ENCODE measurements around the gene JDP2. TPM values are rescaled to one million over a fixed set of nuclear protein-coding genes. Genes with fewer than 3 reads are reported as not detected.
"Not testable (repeated sequence)": the region's sequence is repeated elsewhere in the genome, so short reads cannot be mapped to it uniquely, and the experiment has no call there.

JDP2 gene
- polyA plus RNA-seq, 1 donor: 17.0 TPM

- no peak for DNase-seq
These were observed 27.2 kb downstream of the JDP2 start for GRCh38 chr14:75454963-75455546.

- no peak for DNase-seq
These were observed 28.5 kb downstream of the JDP2 start for GRCh38 chr14:75456069-75456996.

- DNase-seq: no peak
These were observed 29.1 kb downstream of the JDP2 start for GRCh38 chr14:75456997-75457335.

GRCh38 chr14:75457648-75458165 is 29.9 kb downstream of the JDP2 start:
- DNase-seq: no peak

- DNase-seq: no peak
These were observed 30.5 kb downstream of the JDP2 start for GRCh38 chr14:75458305-75458704.

GRCh38 chr14:75459099-75459741 is 31.4 kb downstream of the JDP2 start:
- no peak for DNase-seq

GRCh38 chr14:75459791-75460190 is 32.0 kb downstream of the JDP2 start:
- DNase-seq: no peak

GRCh38 chr14:75460394-75460793 is 32.6 kb downstream of the JDP2 start:
- DNase-seq: no peak

GRCh38 chr14:75461303-75461702 is 33.5 kb downstream of the JDP2 start:
- no peak for DNase-seq

GRCh38 chr14:75461755-75462349 is 34.0 kb downstream of the JDP2 start:
- no peak for DNase-seq

GRCh38 chr14:75464626-75465025 is 36.8 kb downstream of the JDP2 start:
- no peak for DNase-seq

GRCh38 chr14:75467763-75468162 is 39.9 kb downstream of the JDP2 start:
- no peak for DNase-seq

GRCh38 chr14:75469164-75469563 is 41.3 kb downstream of the JDP2 start:
- no peak for DNase-seq

GRCh38 chr14:75469606-75470237 is 41.9 kb downstream of the JDP2 start:
- no peak for DNase-seq

- no peak for DNase-seq
These were observed 42.5 kb downstream of the JDP2 start for GRCh38 chr14:75470238-75470797.

GRCh38 chr14:75471059-75471458 is 43.2 kb downstream of the JDP2 start:
- DNase-seq: no peak

- not testable (repeated sequence) for DNase-seq
These were observed 46.3 kb downstream of the JDP2 start for GRCh38 chr14:75474127-75474526.

- no peak for DNase-seq
These were observed 48.6 kb downstream of the JDP2 start for GRCh38 chr14:75476274-75476995.

GRCh38 chr14:75477881-75478280 is 50.1 kb downstream of the JDP2 start:
- no peak for DNase-seq

- DNase-seq: no peak
These were observed 52.2 kb downstream of the JDP2 start for GRCh38 chr14:75479770-75480600.
